Keratinocyte (primary cell): ENCODE measurements around the gene CLK3. TPM values are rescaled to one million over a fixed set of nuclear protein-coding genes. Genes with fewer than 3 reads are reported as not detected.
"Not testable (repeated sequence)": the region's sequence is repeated elsewhere in the genome, so short reads cannot be mapped to it uniquely, and the experiment has no call there.

ENCODE experiments used
- DNase-seq: peaks from one replicate; pipeline ENCODE4 v3.0.0-alpha.2; 2011; ENCODE audit warnings: low read depth, missing footprints, low spot score
- FAIRE-seq: peaks from 2 replicates; lab custom pipeline; 2011; peaks lifted over from hg19 to GRCh38; lab: Jason Lieb, UNC
- H2AFZ ChIP-seq: 2 replicates; pipeline ENCODE4 v1.6.0; 2012; ENCODE audit warnings: low read length, control low read depth, inconsistent platforms; ENCODE audit not compliant: control insufficient read depth
- H3K27ac ChIP-seq: 2 replicates; pipeline ENCODE4 v1.5.1; 2011; ENCODE audit warnings: low read length; ENCODE audit not compliant: control insufficient read depth, insufficient read depth
- H3K27me3 ChIP-seq: 3 replicates; pipeline ENCODE4 v1.6.0; 2011; ENCODE audit warnings: low read length; ENCODE audit not compliant: control insufficient read depth, insufficient read depth; ENCODE audit errors: extremely low read depth
- H3K36me3 ChIP-seq, 2 experiments: 2 replicates in 1 of 2; 3 replicates in 1 of 2; pipeline ENCODE4 v1.5.1; 2011; ENCODE audit warnings: low read length in 2 of 2, mild to moderate bottlenecking in 1 of 2; ENCODE audit not compliant: control insufficient read depth in 2 of 2, insufficient read depth in 2 of 2; ENCODE audit errors: extremely low read depth in 1 of 2
- H3K4me1 ChIP-seq: 3 replicates; pipeline ENCODE4 v1.5.1; 2011; ENCODE audit warnings: low read length; ENCODE audit not compliant: control insufficient read depth, insufficient read depth; ENCODE audit errors: extremely low read depth
- H3K4me2 ChIP-seq: 3 replicates; pipeline ENCODE4 v1.6.0; 2011; ENCODE audit warnings: low read depth, low read length; ENCODE audit not compliant: control insufficient read depth, insufficient read depth; ENCODE audit errors: extremely low read depth
- H3K4me3 ChIP-seq, 3 experiments: fragments of 200-600 bp in 1 of 3; sonication (generic) in 1 of 3; 2 replicates in 2 of 3; 3 replicates in 1 of 3; pipeline ENCODE4 v1.5.1; 2011 to 2016; ENCODE audit warnings: low read length in 3 of 3, mild to moderate bottlenecking in 3 of 3, control low read depth in 2 of 3, inconsistent platforms in 1 of 3, low read depth in 1 of 3, mixed read lengths in 1 of 3, mixed run types in 1 of 3, moderate library complexity in 1 of 3; ENCODE audit not compliant: control insufficient read depth in 2 of 3, insufficient read depth in 2 of 3; ENCODE audit errors: extremely low read depth in 1 of 3
- H3K79me2 ChIP-seq: 2 replicates; pipeline ENCODE4 v1.6.0; 2012; ENCODE audit warnings: low read length; ENCODE audit not compliant: control insufficient read depth, insufficient read depth
- H3K9ac ChIP-seq: 3 replicates; pipeline ENCODE4 v1.6.0; 2011; ENCODE audit warnings: low read length; ENCODE audit not compliant: control insufficient read depth, insufficient read depth; ENCODE audit errors: extremely low read depth
- H3K9me1 ChIP-seq: 3 replicates; pipeline ENCODE4 v1.6.0; 2011; ENCODE audit warnings: low read length; ENCODE audit not compliant: control insufficient read depth, insufficient read depth; ENCODE audit errors: extremely low read depth
- H3K9me3 ChIP-seq: 2 replicates; pipeline ENCODE4 v1.5.1; 2012; ENCODE audit warnings: low read depth, low read length; ENCODE audit not compliant: control insufficient read depth
- H4K20me1 ChIP-seq: 3 replicates; pipeline ENCODE4 v1.6.0; 2011; ENCODE audit warnings: low read length; ENCODE audit not compliant: control insufficient read depth, insufficient read depth; ENCODE audit errors: extremely low read depth
- CTCF ChIP-seq, 3 experiments: IDR thresholded peaks in 1 of 3; conservative IDR thresholded peaks in 1 of 3; optimal IDR thresholded peaks in 1 of 3; 2 replicates in 2 of 3; 3 replicates in 1 of 3; pipeline versions ENCODE3 to v1.5.1; 2011; ENCODE audit warnings: low read length in 3 of 3, mild to moderate bottlenecking in 3 of 3, moderate library complexity in 2 of 3, control low read depth in 1 of 3, inconsistent platforms in 1 of 3; ENCODE audit not compliant: insufficient read depth in 2 of 3; ENCODE audit errors: extremely low read depth in 1 of 3
- EZH2 ChIP-seq: IDR thresholded peaks from one replicate; pipeline ENCODE4 v1.6.1; 2012; ENCODE audit warnings: inconsistent platforms, mild to moderate bottlenecking, low read length, moderate library complexity
- dilution Hi-C: fragments of 300-500 bp; cut with MboI; formaldehyde crosslinking; loops from one replicate; pipeline ENCODE4 v1.7.0; 2020; ENCODE audit warnings: low sequenced_read_pairs; ENCODE audit not compliant: extremely low pct_ligation_motif_present
- polyA plus RNA-seq, 5 experiments: library from polyadenylated mRNA; depleted of rRNA in 3 of 5; stranded (reverse) in 3 of 5; stranded (forward) in 1 of 5; unstranded in 1 of 5; fragments of >200 nt; gene quantifications; 1 replicate in 1 of 5; 2 replicates in 3 of 5; 3 replicates in 1 of 5; pipeline versions ENCODE4 v1.2.1 to v1.2.3, GENCODE V29; 2011 to 2012; ENCODE audit warnings: missing spikeins in 2 of 5, low read depth in 1 of 5, low replicate concordance in 1 of 5

The CLK3 gene
- polyA plus RNA-seq, 1 donor (not counting 4 experiments of a cell fraction or from before 2014, with no cell fraction given): 61.2 TPM

GRCh38 chr15:74628949-74629348, 13.3 kb downstream of the CLK3 start:
- peaks cover 61 to 79% of the 10 kb centered on the region in 2 experiments for H3K36me3 ChIP-seq

DNA sequence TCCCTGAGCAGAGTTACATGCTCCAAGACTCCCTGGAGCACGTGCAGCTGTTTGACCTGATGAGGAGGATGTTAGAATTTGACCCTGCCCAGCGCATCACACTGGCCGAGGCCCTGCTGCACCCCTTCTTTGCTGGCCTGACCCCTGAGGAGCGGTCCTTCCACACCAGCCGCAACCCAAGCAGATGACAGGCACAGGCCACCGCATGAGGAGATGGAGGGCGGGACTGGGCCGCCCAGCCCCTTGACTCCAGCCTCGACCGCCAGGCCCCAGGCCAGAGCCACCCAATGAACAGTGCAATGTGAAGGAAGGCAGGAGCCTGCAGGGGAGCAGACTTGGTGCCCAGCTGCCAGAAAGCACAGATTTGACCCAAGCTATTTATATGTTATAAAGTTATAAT, 14.1 kb downstream of the CLK3 start:
- H3K4me2 ChIP-seq, dilution Hi-C loops, H3K9me1 ChIP-seq, H3K9ac ChIP-seq, H2AFZ ChIP-seq, H4K20me1 ChIP-seq, H3K79me2 ChIP-seq, H3K27me3 ChIP-seq, H3K27ac ChIP-seq, FAIRE-seq, H3K9me3 ChIP-seq, H3K4me1 ChIP-seq, DNase-seq, H3K4me3 ChIP-seq: not testable (repeated sequence)
- H3K36me3 ChIP-seq: peaks cover 58 to 74% of the 10 kb centered on the region in 2 experiments

More at GRCh38 chr15:74628949-74629348, 13.3 kb downstream of the CLK3 start:
- Histone ChIP-seq H3K4me3 (no peak overlapping the region), H3K27ac (no peak overlapping the region), H3K4me2 (no peak overlapping the region), H4K20me1 (peaks cover 11% of the 10 kb centered on the region), H3K27me3 (no peaks in the 10 kb centered on the region), H3K4me1 (no peaks in the 10 kb centered on the region), H3K9ac (no peak overlapping the region), H3K9me1 (no peaks in the 10 kb centered on the region), H2AFZ (no peak overlapping the region), H3K9me3 (no peaks in the 10 kb centered on the region), H3K79me2 (no peaks in the 10 kb centered on the region)
- DNase-seq (no peak), FAIRE-seq (no peak)
- TF ChIP-seq EZH2: no peak
- TF ChIP-seq CTCF (optimal IDR thresholded peaks at IDR 0.05 in 1 of 3, IDR thresholded peaks at IDR 0.05 in 1 of 3, conservative IDR thresholded peaks at IDR 0.05 in 1 of 3; ENCODE audit: extremely low read depth in 1 of 3, insufficient read depth in 2 of 3, low read length in 3 of 3): no peak
- dilution Hi-C loops: no loop called here
